HepG2 (cell line): ENCODE measurements around the gene NCBP3. TPM values are rescaled to one million over a fixed set of nuclear protein-coding genes. Genes with fewer than 3 reads are reported as not detected.

ENCODE experiments used
- AHDC1 ChIP-seq: sonication (generic); formaldehyde crosslinking; IDR thresholded peaks from 2 replicates; pipeline ENCODE4 v1.5.1; 2020; ENCODE audit warnings: mild to moderate bottlenecking, missing genetic modification reagents, borderline replicate concordance
- ATF1 ChIP-seq: IDR thresholded peaks from 2 replicates; pipeline ENCODE4 v1.6.1; 2016; ENCODE audit warnings: mild to moderate bottlenecking, control low read depth
- ATF6 ChIP-seq: sonication (generic); formaldehyde crosslinking; conservative IDR thresholded peaks from 2 replicates; pipeline ENCODE4 v1.4.0; 2020; ENCODE audit warnings: missing genetic modification reagents
- FOXA3 ChIP-seq: IDR thresholded peaks from 2 replicates; pipeline ENCODE4 v1.6.1; 2016; ENCODE audit warnings: missing genetic modification reagents, missing compliant biosample characterization
- HMGA1 ChIP-seq: sonication (generic); formaldehyde crosslinking; conservative IDR thresholded peaks from 2 replicates; pipeline ENCODE4 v1.4.0; 2020; ENCODE audit warnings: missing genetic modification reagents
- HOXD1 ChIP-seq: sonication (generic); formaldehyde crosslinking; IDR thresholded peaks from 2 replicates; pipeline ENCODE4 v1.5.0; 2020; ENCODE audit warnings: missing genetic modification reagents
- KDM3A ChIP-seq: IDR thresholded peaks from 2 replicates; pipeline ENCODE4 v1.6.1; 2018; ENCODE audit warnings: low read depth, missing compliant biosample characterization
- KDM5B ChIP-seq: sonication (generic); formaldehyde crosslinking; IDR thresholded peaks from 2 replicates; pipeline ENCODE4 v1.4.0; 2020; ENCODE audit warnings: missing genetic modification reagents, mild to moderate bottlenecking, borderline replicate concordance
- MAZ ChIP-seq, 2 experiments: sonication (generic) in 1 of 2; formaldehyde crosslinking in 1 of 2; IDR thresholded peaks; 2 replicates each; pipeline versions ENCODE4 v1.5.0 to v1.6.1; 2012 to 2020; ENCODE audit warnings: low read depth in 2 of 2, mild to moderate bottlenecking in 2 of 2, borderline replicate concordance in 1 of 2, improper control_type of control experiment in 1 of 2, low read length in 1 of 2, missing genetic modification reagents in 1 of 2, moderate library complexity in 1 of 2
- MIXL1 ChIP-seq: IDR thresholded peaks from 2 replicates; pipeline ENCODE4 v1.6.1; 2016
- NFATC3 ChIP-seq: sonication (generic); formaldehyde crosslinking; IDR thresholded peaks from 2 replicates; pipeline ENCODE4 v1.5.1; 2020; ENCODE audit warnings: mild to moderate bottlenecking, missing genetic modification reagents
- RBM39 ChIP-seq: fragments of 200-400 bp; formaldehyde crosslinking; IDR thresholded peaks from one replicate; pipeline ENCODE4 v1.6.1; 2018; ENCODE audit warnings: antibody characterized with exemption, mild to moderate bottlenecking, low read depth, low read length; ENCODE audit not compliant: poor library complexity, severe bottlenecking
- SMAD3 ChIP-seq: sonication (generic); formaldehyde crosslinking; IDR thresholded peaks from 2 replicates; pipeline ENCODE4 v1.4.0; 2020; ENCODE audit warnings: missing genetic modification reagents
- SP1 ChIP-seq, 2 experiments: fragments of 450-650 bp in 1 of 2; sonication (generic) in 1 of 2; formaldehyde crosslinking in 1 of 2; IDR thresholded peaks; 2 replicates each; pipeline versions ENCODE4 v1.4.0 to v1.6.1; 2016 to 2020; ENCODE audit warnings: missing genetic modification reagents in 1 of 2
- TEAD3 ChIP-seq: optimal IDR thresholded peaks from 2 replicates; pipeline ENCODE3; 2016; ENCODE audit warnings: borderline replicate concordance
- ZFP36 ChIP-seq: fragments of 150-350 bp; IDR thresholded peaks from 2 replicates; pipeline ENCODE4 v1.6.1; 2018; ENCODE audit warnings: borderline replicate concordance, low read length, low read depth; ENCODE audit not compliant: partially characterized antibody
- ZNF230 ChIP-seq: sonication (generic); formaldehyde crosslinking; IDR thresholded peaks from 2 replicates; pipeline ENCODE4 v1.4.0; 2020; ENCODE audit warnings: mild to moderate bottlenecking, missing genetic modification reagents
- ZNF274 ChIP-seq: sonication (generic); formaldehyde crosslinking; IDR thresholded peaks from 2 replicates; pipeline ENCODE4 v1.5.1; 2020; ENCODE audit warnings: mild to moderate bottlenecking, missing genetic modification reagents
- ZNF317 ChIP-seq: sonication (generic); formaldehyde crosslinking; IDR thresholded peaks from 2 replicates; pipeline ENCODE4 v1.5.0; 2020; ENCODE audit warnings: mild to moderate bottlenecking, missing genetic modification reagents
- ZNF543 ChIP-seq: sonication (generic); formaldehyde crosslinking; IDR thresholded peaks from 2 replicates; pipeline ENCODE4 v1.4.0; 2020; ENCODE audit warnings: mild to moderate bottlenecking, missing genetic modification reagents
- ZNF569 ChIP-seq: sonication (generic); formaldehyde crosslinking; IDR thresholded peaks from 2 replicates; pipeline ENCODE4 v1.5.0; 2020; ENCODE audit warnings: mild to moderate bottlenecking, missing genetic modification reagents, moderate library complexity, borderline replicate concordance
- ZNF75D ChIP-seq: sonication (generic); formaldehyde crosslinking; IDR thresholded peaks from 2 replicates; pipeline ENCODE4 v1.8.1; 2023; ENCODE audit warnings: missing genetic modification reagents, mild to moderate bottlenecking, borderline replicate concordance
- ZNF792 ChIP-seq: IDR thresholded peaks from 2 replicates; pipeline ENCODE4 v1.6.1; 2016
- polyA plus RNA-seq, 8 experiments: library from polyadenylated mRNA; depleted of rRNA in 3 of 8; stranded (reverse) in 7 of 8; unstranded in 1 of 8; fragments of >200 nt; fragmentation: Illumina TruSeq in 4 of 8; extraction: Trizol in 4 of 8; gene quantifications; 2 replicates each; pipeline versions ENCODE4 v1.2.1 to v1.2.3, GENCODE V29; 2011 to 2016; ENCODE audit warnings: low read depth in 4 of 8, missing spikeins in 1 of 8, mixed read lengths in 1 of 8; ENCODE audit not compliant: insufficient read depth in 1 of 8
- total RNA-seq, 5 experiments: library from RNA; depleted of rRNA; stranded (reverse); fragments of >200 nt; fragmentation: Illumina TruSeq; extraction: Trizol; gene quantifications; 2 replicates each; pipeline ENCODE4 v1.2.3, GENCODE V29; 2016; ENCODE audit warnings: low read depth in 1 of 5

The NCBP3 gene
- total and polyA plus RNA-seq, 2 of the 13 experiments (the other 11 are each of a cell fraction or from before 2014, with no cell fraction given) = 19.5 to 24.8 TPM

DNA sequence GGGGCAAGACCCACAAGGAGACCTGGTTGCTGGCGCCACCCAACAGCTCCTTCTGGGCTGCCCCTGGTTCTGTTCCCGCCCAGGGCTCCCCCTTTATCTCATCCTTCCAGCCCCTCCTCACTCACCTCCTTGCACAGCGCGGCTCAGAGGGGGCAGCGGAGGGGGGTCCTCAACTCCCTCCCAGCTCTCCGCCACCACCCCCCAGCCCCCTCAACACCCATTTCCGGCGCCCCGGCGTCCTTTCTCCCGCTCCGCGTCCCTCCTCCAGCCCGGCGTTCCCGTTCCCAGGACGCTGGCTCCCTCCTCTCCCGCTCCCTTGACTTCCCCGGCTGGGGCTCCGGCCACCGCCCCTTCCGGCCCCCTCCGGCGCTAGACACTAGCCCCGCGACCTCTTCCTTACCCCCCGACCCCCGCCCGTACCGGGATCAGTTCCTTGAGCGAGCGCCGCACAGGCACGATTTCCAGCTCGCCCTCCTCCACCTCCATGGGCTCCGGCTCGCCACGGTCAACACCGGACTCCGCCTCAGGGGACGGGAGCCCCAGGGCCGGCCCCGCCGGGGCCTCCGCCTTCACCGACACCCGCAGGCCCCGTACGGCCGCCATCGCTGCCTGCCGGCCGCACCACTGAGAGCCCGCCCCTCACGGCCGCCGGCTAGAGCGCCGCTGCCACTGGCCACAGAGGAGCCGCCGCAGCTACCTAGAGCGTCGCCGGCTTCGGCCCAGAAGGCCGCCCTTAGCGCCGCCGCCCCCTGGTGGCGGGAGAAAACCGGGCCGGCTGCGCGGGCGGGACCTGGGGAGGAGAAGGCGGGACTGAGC is at the start of gene NCBP3 (continued):
- TF ChIP-seq KDM5B (CRISPR knock-in tag) = peak; percentile 92
- TF ChIP-seq ZNF569 (CRISPR knock-in tag) = peak; percentile 64; the same call in 1 of the 2 replicates
- no peak for TF ChIP-seq AHDC1 (CRISPR knock-in tag)
- no peak for TF ChIP-seq SP1 (IDR thresholded peaks at IDR 0.05)
- TF ChIP-seq SP1 (CRISPR knock-in tag; IDR thresholded peaks at IDR 0.05) = peak; percentile 93
- TF ChIP-seq RBM39 = peak; percentile 77
- TF ChIP-seq TEAD3 = peak; percentile 57
- TF ChIP-seq SMAD3 = peak; percentile 80; the same call in 1 of the 2 replicates
- TF ChIP-seq MIXL1 (CRISPR knock-in tag) = peak; percentile 77
- TF ChIP-seq ZNF792 (CRISPR knock-in tag) = peak; percentile 72
- no peak for TF ChIP-seq ATF1 (CRISPR knock-in tag)
- TF ChIP-seq NFATC3 (CRISPR knock-in tag) = peak; percentile 85; the same call in 1 of the 2 replicates
- peak; percentile 74; the same call in 1 of the 2 replicates for TF ChIP-seq ZNF230 (CRISPR knock-in tag)
- peak; percentile 87 for TF ChIP-seq ZNF274 (CRISPR knock-in tag)
- peak; percentile 75 for TF ChIP-seq FOXA3 (CRISPR knock-in tag)
- TF ChIP-seq HOXD1 = peak; percentile 45; the same call in 1 of the 2 replicates
- 0 out of 2 replicates have a peak, but pooled peaks have one; percentile 37 for TF ChIP-seq ZNF317 (CRISPR knock-in tag)
- no peak for TF ChIP-seq ATF6
- peak; percentile 62; the same call in 1 of the 2 replicates for TF ChIP-seq ZNF75D (CRISPR knock-in tag)
- peak; percentile 83; the same call in 1 of the 2 replicates for TF ChIP-seq KDM3A (CRISPR knock-in tag)
- TF ChIP-seq HMGA1 (CRISPR knock-in tag) = no peak
- no peak for TF ChIP-seq ZFP36
- TF ChIP-seq MAZ (IDR thresholded peaks at IDR 0.05; ENCODE audit: borderline replicate concordance, low read depth, low read length) = no peak
- TF ChIP-seq MAZ (CRISPR knock-in tag; IDR thresholded peaks at IDR 0.05; ENCODE audit: low read depth) = peak; percentile 93
- peak; percentile 92 for TF ChIP-seq ZNF543 (CRISPR knock-in tag)
